B cell (primary cell): ENCODE results near the gene CACNA1D. TPM values are rescaled to one million over a fixed set of nuclear protein-coding genes. Genes with fewer than 3 reads are reported as not detected.

Experiments
- ATAC-seq: fragments of 200-7000 bp; cut with Tn5 transposase; one replicate; pipeline ENCODE4 v1.10.0; 2021; ENCODE audit warnings: low read depth, mild to moderate bottlenecking, moderate number of reproducible peaks, moderate library complexity
- CTCF ChIA-PET: fragments of 350-600 bp; sonication (Branson Sonifier 250); formaldehyde crosslinking; loops from one replicate; lab custom pipeline; 2021; ENCODE audit warnings: antibody characterized with exemption, inconsistent platforms; lab: Charles Lee
- POLR2A ChIA-PET: fragments of 350-600 bp; sonication (Branson Sonifier 250); formaldehyde crosslinking; loops from one replicate; lab custom pipeline; 2021; ENCODE audit warnings: antibody characterized with exemption; lab: Charles Lee
- DNase-seq: peaks from one replicate; pipeline ENCODE4 v3.0.0; 2013
- H2AFZ ChIP-seq: 2 replicates; pipeline ENCODE4 v1.6.1; 2012; ENCODE audit warnings: mild to moderate bottlenecking, low read depth, low read length; ENCODE audit not compliant: insufficient read depth, poor library complexity, severe bottlenecking
- H3K27ac ChIP-seq, 2 donors: 1 replicate in 1 of 2; 2 replicates in 1 of 2; pipeline ENCODE4 v1.5.1; 2012 to 2013; ENCODE audit warnings: low read length in 2 of 2, mild to moderate bottlenecking in 2 of 2, moderate library complexity in 1 of 2
- H3K27me3 ChIP-seq, 4 experiments: fragments of 200-600 bp in 1 of 4; sonication (generic) in 1 of 4; replicated peaks in 1 of 4; 1 replicate in 2 of 4; 2 replicates in 2 of 4; pipeline versions ENCODE4 v1.6.1 to v1.7.0; 2013 to 2016; ENCODE audit warnings: low read length in 3 of 4, mild to moderate bottlenecking in 2 of 4, mixed read lengths in 1 of 4, moderate library complexity in 1 of 4; ENCODE audit not compliant: insufficient read depth in 4 of 4, control insufficient read depth in 3 of 4; ENCODE audit errors: control extremely low read depth in 1 of 4
- H3K36me3 ChIP-seq, 2 experiments: replicated peaks in 1 of 2; 1 replicate in 1 of 2; 2 replicates in 1 of 2; pipeline versions ENCODE4 v1.6.1 to v1.7.1; 2013; ENCODE audit warnings: low read length in 1 of 2; ENCODE audit not compliant: insufficient read depth in 2 of 2, control insufficient read depth in 1 of 2; ENCODE audit errors: control extremely low read depth in 1 of 2, extremely low read depth in 1 of 2
- H3K4me1 ChIP-seq, 2 donors: fragments of 200-600 bp in 1 of 2; sonication (generic) in 1 of 2; 1 replicate in 1 of 2; 2 replicates in 1 of 2; pipeline versions ENCODE4 v1.5.1 to v1.6.1; 2013 to 2017; ENCODE audit warnings: low read length in 2 of 2; ENCODE audit not compliant: control insufficient read depth in 2 of 2, insufficient read depth in 2 of 2
- H3K4me2 ChIP-seq: replicated peaks from 2 replicates; pipeline ENCODE3; 2012; ENCODE audit warnings: mild to moderate bottlenecking, low read depth, low read length; ENCODE audit not compliant: poor library complexity, severe bottlenecking
- H3K4me3 ChIP-seq, 5 experiments: fragments of 200-600 bp in 1 of 5; sonication (generic) in 1 of 5; 1 replicate in 3 of 5; 2 replicates in 2 of 5; pipeline versions ENCODE4 v1.5.1 to v1.7.0; 2011 to 2016; ENCODE audit warnings: low read length in 4 of 5, mild to moderate bottlenecking in 4 of 5, low read depth in 2 of 5, control low read depth in 1 of 5, moderate library complexity in 1 of 5; ENCODE audit not compliant: insufficient read depth in 1 of 5; ENCODE audit errors: control extremely low read depth in 1 of 5, extremely low read depth in 1 of 5
- H3K79me2 ChIP-seq: fragments of 200-600 bp; sonication (generic); one replicate; pipeline ENCODE4 v1.6.0; 2016; ENCODE audit warnings: low read length; ENCODE audit not compliant: control insufficient read depth, insufficient read depth
- H3K9ac ChIP-seq: fragments of 200-600 bp; sonication (generic); 2 replicates; pipeline ENCODE4 v1.6.1; 2017; ENCODE audit warnings: mild to moderate bottlenecking, low read length, moderate library complexity
- H3K9me3 ChIP-seq, 3 donors: one replicate each; pipeline versions ENCODE4 v1.6.1 to v1.7.1; 2013; ENCODE audit warnings: low read length in 2 of 3; ENCODE audit not compliant: control insufficient read depth in 2 of 3, insufficient read depth in 1 of 3; ENCODE audit errors: control extremely low read depth in 1 of 3
- H4K20me1 ChIP-seq: 2 replicates; pipeline ENCODE4 v1.6.0; 2012; ENCODE audit warnings: mild to moderate bottlenecking, low read length; ENCODE audit not compliant: insufficient read depth, control insufficient read depth, poor library complexity, severe bottlenecking
- H3K27ac Mint-ChIP-seq: one replicate; pipeline ENCODE4 v1.8.0; 2021; ENCODE audit warnings: mixed read lengths
- H3K27me3 Mint-ChIP-seq: one replicate; pipeline ENCODE4 v1.8.0; 2021; ENCODE audit warnings: mixed read lengths
- H3K4me1 Mint-ChIP-seq: one replicate; pipeline ENCODE4 v1.8.0; 2021; ENCODE audit warnings: mixed read lengths
- H3K4me3 Mint-ChIP-seq: one replicate; pipeline ENCODE4 v1.8.0; 2021; ENCODE audit warnings: mixed read lengths
- H3K9me3 Mint-ChIP-seq: one replicate; pipeline ENCODE4 v1.8.0; 2022; ENCODE audit warnings: mixed read lengths; ENCODE audit not compliant: insufficient read depth
- EZH2 ChIP-seq: IDR thresholded peaks from 2 replicates; pipeline ENCODE4 v1.6.1; 2012; ENCODE audit warnings: borderline replicate concordance, low read depth, mild to moderate bottlenecking, moderate library complexity, low read length; ENCODE audit not compliant: insufficient read depth, poor library complexity, severe bottlenecking
- WGBS: methylation state at CpG from one replicate; pipeline ENCODE4 v1.1.5; 2013; ENCODE audit warnings: missing lambda C conversion rate; ENCODE audit not compliant: insufficient coverage; 5-methylcytosine and 5-hydroxymethylcytosine counted together
- intact Hi-C: fragments of 100-400 bp; cut with micrococcal nuclease; formaldehyde crosslinking; loops from one replicate; pipeline ENCODE4 v1.10.0; 2022
- polyA plus RNA-seq: library from polyadenylated mRNA; depleted of rRNA; stranded (reverse); fragments of >200 nt; gene quantifications from 2 replicates; pipeline ENCODE4 v1.2.3, GENCODE V29; 2012
- total RNA-seq, 2 donors: library from RNA; stranded (reverse); fragments of 120-200 nt in 1 of 2; gene quantifications; 1 replicate in 1 of 2; 2 replicates in 1 of 2; pipeline versions ENCODE4 v1.2.3 to v1.2.4, GENCODE V29; 2013 to 2022
- TF ChIP-seq, protein P1 (sequence below): fragments of 200-600 bp; IDR thresholded peaks from one replicate; pipeline ENCODE4 v1.8.0; 2022; ENCODE audit warnings: antibody characterized with exemption, mild to moderate bottlenecking

The CACNA1D gene
- total and polyA plus RNA-seq, 2 donors (not counting 1 experiment from before 2014, with no cell fraction given): 0.06 to 0.07 TPM

DNA sequence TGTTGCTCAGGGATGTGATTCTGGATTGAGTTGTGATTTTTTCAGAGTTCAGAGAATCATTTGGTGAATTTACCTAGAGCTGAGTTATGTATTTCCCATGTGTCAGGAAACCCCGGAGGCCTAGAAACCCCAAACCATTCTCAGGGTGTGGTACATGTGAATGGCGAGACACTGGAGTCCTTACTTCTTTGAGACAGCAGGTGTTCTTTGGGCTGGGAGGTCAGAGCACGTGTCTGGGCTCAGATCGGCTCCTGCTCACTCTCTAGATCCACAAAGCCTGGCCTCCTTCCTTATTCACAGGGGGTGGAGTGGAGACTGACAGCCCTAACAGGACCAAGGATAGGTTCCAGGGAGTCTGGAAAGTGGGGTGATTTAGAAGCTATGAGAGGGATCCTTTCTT, 206.0 kb downstream of the CACNA1D start:
- H3K9me3 Mint-ChIP-seq: no peaks in the 10 kb centered on the region
- WGBS: no CpG with 5 or more reads among the region's 4 CpGs
- DNase-seq (no peak), ATAC-seq (no peak)
- POLR2A ChIA-PET: no interaction called here
- Histone ChIP-seq H2AFZ (no peak overlapping the region), H3K27ac (no peak overlapping the region), H3K4me2 (no peak overlapping the region), H3K27me3 (peaks cover 0 to 3% (median 1%) of the 10 kb centered on the region in 4 experiments), H3K9me3 (no peaks in the 10 kb centered on the region), H4K20me1 (no peaks in the 10 kb centered on the region), H3K36me3 (no peaks in the 10 kb centered on the region), H3K4me1 (no peaks in the 10 kb centered on the region), H3K9ac (no peak overlapping the region), H3K79me2 (no peaks in the 10 kb centered on the region), H3K4me3 (no peak overlapping the region)
- peaks cover 11% of the 10 kb centered on the region for H3K27me3 Mint-ChIP-seq
- TF ChIP-seq, protein P1, sequence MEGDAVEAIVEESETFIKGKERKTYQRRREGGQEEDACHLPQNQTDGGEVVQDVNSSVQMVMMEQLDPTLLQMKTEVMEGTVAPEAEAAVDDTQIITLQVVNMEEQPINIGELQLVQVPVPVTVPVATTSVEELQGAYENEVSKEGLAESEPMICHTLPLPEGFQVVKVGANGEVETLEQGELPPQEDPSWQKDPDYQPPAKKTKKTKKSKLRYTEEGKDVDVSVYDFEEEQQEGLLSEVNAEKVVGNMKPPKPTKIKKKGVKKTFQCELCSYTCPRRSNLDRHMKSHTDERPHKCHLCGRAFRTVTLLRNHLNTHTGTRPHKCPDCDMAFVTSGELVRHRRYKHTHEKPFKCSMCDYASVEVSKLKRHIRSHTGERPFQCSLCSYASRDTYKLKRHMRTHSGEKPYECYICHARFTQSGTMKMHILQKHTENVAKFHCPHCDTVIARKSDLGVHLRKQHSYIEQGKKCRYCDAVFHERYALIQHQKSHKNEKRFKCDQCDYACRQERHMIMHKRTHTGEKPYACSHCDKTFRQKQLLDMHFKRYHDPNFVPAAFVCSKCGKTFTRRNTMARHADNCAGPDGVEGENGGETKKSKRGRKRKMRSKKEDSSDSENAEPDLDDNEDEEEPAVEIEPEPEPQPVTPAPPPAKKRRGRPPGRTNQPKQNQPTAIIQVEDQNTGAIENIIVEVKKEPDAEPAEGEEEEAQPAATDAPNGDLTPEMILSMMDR: no peak
- no peak for TF ChIP-seq EZH2
- CTCF ChIA-PET: interaction anchor here (1.2 kb wide), 1 partner anchor 315 kb away, joined by 3 read pairs; no protein-coding TSS in a partner anchor
- intact Hi-C loops: no loop called here
- no peaks in the 10 kb centered on the region for H3K4me1 Mint-ChIP-seq
- H3K27ac Mint-ChIP-seq: no peak overlapping the region
- H3K4me3 Mint-ChIP-seq: no peak overlapping the region

DNA sequence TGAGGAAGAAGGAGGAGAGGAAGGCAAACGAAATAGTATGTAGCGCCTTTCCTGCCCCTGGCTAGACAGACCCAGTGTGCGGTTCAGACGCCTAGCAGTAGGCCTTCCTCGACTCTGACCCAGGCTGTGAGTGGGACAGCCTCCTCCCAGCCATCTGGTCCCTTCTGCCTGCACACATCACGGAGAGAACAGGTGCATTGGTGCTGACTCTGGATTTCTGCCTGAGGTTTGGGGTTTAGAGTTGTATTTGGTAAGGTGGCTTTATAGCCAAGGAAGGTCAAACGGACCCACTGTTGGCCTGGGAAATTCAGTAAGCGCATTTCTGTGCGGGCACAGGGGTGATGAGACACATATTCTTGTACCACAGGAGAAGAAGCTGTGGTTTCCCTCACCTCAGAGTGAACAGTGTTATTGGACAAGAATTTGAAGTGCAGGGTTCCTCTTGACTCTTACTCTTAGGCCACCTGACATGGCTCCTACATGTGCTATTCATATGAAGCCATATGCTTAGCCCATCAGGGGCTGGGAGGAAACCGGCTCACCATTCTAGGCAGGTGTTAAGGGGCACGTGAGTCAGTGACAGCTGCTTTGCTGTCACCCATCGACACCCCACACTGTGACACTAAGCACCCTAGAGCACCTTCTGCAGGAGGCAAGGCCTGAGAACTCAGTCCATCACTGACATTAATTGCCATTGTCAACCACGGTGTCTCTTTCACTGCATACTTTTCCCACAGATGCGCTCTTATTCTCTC, 208.5 kb downstream of the CACNA1D start:
- Histone ChIP-seq H3K4me1 (no peaks in the 10 kb centered on the region), H3K36me3 (no peaks in the 10 kb centered on the region), H3K4me3 (no peak overlapping the region), H3K4me2 (no peak overlapping the region), H3K27me3 (no peaks in the 10 kb centered on the region), H2AFZ (no peak overlapping the region), H4K20me1 (no peaks in the 10 kb centered on the region), H3K9ac (no peak overlapping the region), H3K79me2 (no peaks in the 10 kb centered on the region), H3K9me3 (no peaks in the 10 kb centered on the region), H3K27ac (no peak overlapping the region)
- TF ChIP-seq, protein P1: no peak
- TF ChIP-seq EZH2: no peak
- ChIA-PET CTCF (no interaction called here), POLR2A (no interaction called here)
- Mint-ChIP-seq H3K9me3 (no peaks in the 10 kb centered on the region), H3K27me3 (no peaks in the 10 kb centered on the region), H3K4me1 (no peaks in the 10 kb centered on the region), H3K27ac (no peak overlapping the region), H3K4me3 (no peak overlapping the region)
- DNase-seq (no peak), ATAC-seq (no peak)
- 88% methylated on average over 11 of the region's 14 CpGs for WGBS
- intact Hi-C loops: no loop called here
